GM23338 (cell line): ENCODE measurements around the gene POLR3A. TPM values are rescaled to one million over a fixed set of nuclear protein-coding genes. Genes with fewer than 3 reads are reported as not detected.

Experiments used
- ATAC-seq: fragments of 200-7000 bp; cut with Tn5 transposase; 3 replicates; pipeline ENCODE4 v1.9.1; 2020
- DNase-seq: peaks from one replicate; pipeline ENCODE4 v3.0.0-alpha.2; 2015; ENCODE audit warnings: low spot score
- H2AFZ ChIP-seq: fragments of 200-600 bp; sonication (generic); 2 replicates; pipeline ENCODE4 v1.8.0; 2016; ENCODE audit warnings: antibody characterized with exemption, mild to moderate bottlenecking, moderate library complexity
- H3F3A ChIP-seq: fragments of 200-600 bp; sonication (generic); replicated peaks from 2 replicates; pipeline ENCODE4 v1.8.0; 2017; ENCODE audit warnings: antibody characterized with exemption, mixed run types, low read depth
- H3K27ac ChIP-seq: fragments of 200-600 bp; sonication (generic); 2 replicates; pipeline ENCODE4 v1.6.1; 2016; ENCODE audit warnings: low read depth
- H3K27me3 ChIP-seq: fragments of 200-600 bp; sonication (generic); 2 replicates; pipeline ENCODE4 v1.8.0; 2016; ENCODE audit warnings: mild to moderate bottlenecking, mixed run types, moderate library complexity; ENCODE audit not compliant: insufficient read depth
- H3K36me3 ChIP-seq: fragments of 200-600 bp; sonication (generic); 2 replicates; pipeline ENCODE4 v1.8.0; 2016; ENCODE audit warnings: mild to moderate bottlenecking; ENCODE audit not compliant: insufficient read depth
- H3K4me1 ChIP-seq: fragments of 200-600 bp; sonication (generic); 2 replicates; pipeline ENCODE4 v1.8.0; 2016; ENCODE audit warnings: mild to moderate bottlenecking, moderate library complexity; ENCODE audit not compliant: insufficient read depth
- H3K4me2 ChIP-seq: fragments of 200-600 bp; sonication (generic); 2 replicates; pipeline ENCODE4 v1.7.1; 2017; ENCODE audit warnings: mixed run types
- H3K4me3 ChIP-seq: fragments of 200-600 bp; sonication (generic); 2 replicates; pipeline ENCODE4 v1.6.1; 2016; ENCODE audit warnings: mixed run types
- H3K79me2 ChIP-seq: fragments of 200-600 bp; sonication (generic); replicated peaks from 2 replicates; pipeline ENCODE4 v1.8.0; 2017; ENCODE audit warnings: mild to moderate bottlenecking; ENCODE audit not compliant: insufficient read depth
- H3K9me2 ChIP-seq: fragments of 200-600 bp; sonication (generic); 2 replicates; pipeline ENCODE4 v1.8.0; 2017; ENCODE audit not compliant: insufficient read depth
- H4K20me1 ChIP-seq: fragments of 200-600 bp; sonication (generic); replicated peaks from 2 replicates; pipeline ENCODE4 v1.8.0; 2017; ENCODE audit warnings: mild to moderate bottlenecking; ENCODE audit not compliant: insufficient read depth
- H3K27ac Mint-ChIP-seq: 2 replicates; pipeline ENCODE4 v1.8.0; 2020; ENCODE audit warnings: inconsistent platforms, mild to moderate bottlenecking, moderate library complexity, mixed read lengths
- H3K27me3 Mint-ChIP-seq: 3 replicates; pipeline ENCODE4 v1.8.0; 2022; ENCODE audit warnings: low read depth, mild to moderate bottlenecking, moderate library complexity, mixed read lengths, inconsistent platforms; ENCODE audit not compliant: insufficient read depth, poor library complexity
- H3K36me3 Mint-ChIP-seq: 3 replicates; pipeline ENCODE4 v1.8.0; 2021; ENCODE audit warnings: low read depth, mild to moderate bottlenecking, inconsistent platforms, moderate library complexity, mixed read lengths
- H3K4me1 Mint-ChIP-seq: 3 replicates; pipeline ENCODE4 v1.8.0; 2020; ENCODE audit warnings: mild to moderate bottlenecking, inconsistent platforms, mixed read lengths
- H3K4me3 Mint-ChIP-seq: 3 replicates; pipeline ENCODE4 v1.8.0; 2021; ENCODE audit warnings: moderate library complexity, mild to moderate bottlenecking, inconsistent platforms, mixed read lengths
- H3K9me3 Mint-ChIP-seq: 3 replicates; pipeline ENCODE4 v1.8.0; 2020; ENCODE audit warnings: moderate library complexity, mild to moderate bottlenecking, inconsistent platforms, mixed read lengths
- CREB1 ChIP-seq: fragments of 250-450 bp; sonication (Bioruptor Pico); IDR thresholded peaks from 2 replicates; pipeline ENCODE4 v1.5.0; 2020; ENCODE audit warnings: low read depth, mild to moderate bottlenecking, moderate library complexity
- EZH2 ChIP-seq: fragments of 200-600 bp; sonication (generic); IDR thresholded peaks from one replicate; pipeline ENCODE4 v1.8.0; 2017; ENCODE audit warnings: antibody characterized with exemption, mild to moderate bottlenecking, low read depth; ENCODE audit not compliant: unreplicated experiment
- POLR2AphosphoS5 ChIP-seq: IDR thresholded peaks from 2 replicates; pipeline ENCODE4 v1.6.1; 2016; ENCODE audit warnings: antibody characterized with exemption, low read depth
- STAT1 ChIP-seq: IDR thresholded peaks from one replicate; pipeline ENCODE4 v1.6.1; 2016; ENCODE audit warnings: antibody characterized with exemption; ENCODE audit not compliant: unreplicated experiment
- ZNF331 ChIP-seq: fragments of 250-450 bp; sonication (Bioruptor Pico); IDR thresholded peaks from 2 replicates; pipeline ENCODE4 v1.5.0; 2020; ENCODE audit warnings: low read depth, mild to moderate bottlenecking, moderate library complexity
- ZNF462 ChIP-seq: fragments of 250-450 bp; sonication (Bioruptor Pico); IDR thresholded peaks from 2 replicates; pipeline ENCODE4 v1.5.0; 2020; ENCODE audit warnings: mild to moderate bottlenecking, moderate library complexity
- polyA plus RNA-seq: library from polyadenylated mRNA; unstranded; fragments of >200 nt; fragmentation: Nextera tagmentation; extraction: Ambion mirVana; gene quantifications from 2 replicates; pipeline ENCODE4 v1.2.1, GENCODE V29; 2016
- total RNA-seq: library from RNA; depleted of rRNA; stranded (reverse); fragments of >200 nt; shearing (Covaris generic); gene quantifications from 2 replicates; pipeline ENCODE4 v1.2.3, GENCODE V29; 2014
- TF ChIP-seq, protein P1 (sequence below): IDR thresholded peaks from 2 replicates; pipeline ENCODE4 v1.6.1; 2016; ENCODE audit warnings: antibody characterized with exemption

Gene POLR3A
- total and polyA plus RNA-seq, 2 experiments from 2014 or later: 11.6 to 35.5 TPM

- Histone ChIP-seq H3K4me3 (no peak overlapping the region), H3K27ac (no peak overlapping the region), H4K20me1 (no peaks in the 10 kb centered on the region), H3K4me2 (no peak overlapping the region), H3K27me3 (no peaks in the 10 kb centered on the region), H3K79me2 (no peaks in the 10 kb centered on the region), H2AFZ (no peak overlapping the region), H3F3A (no peaks in the 10 kb centered on the region), H3K4me1 (no peaks in the 10 kb centered on the region), H3K36me3 (no peaks in the 10 kb centered on the region), H3K9me2 (peaks cover 11% of the 10 kb centered on the region; the same call in 1 of the 2 replicates)
- Mint-ChIP-seq H3K4me1 (peaks cover 5% of the 10 kb centered on the region), H3K9me3 (no peaks in the 10 kb centered on the region), H3K4me3 (no peak overlapping the region), H3K36me3 (no peaks in the 10 kb centered on the region), H3K27ac (no peak overlapping the region), H3K27me3 (peaks cover 1% of the 10 kb centered on the region)
- ATAC-seq: no peak
- TF ChIP-seq, protein P1, sequence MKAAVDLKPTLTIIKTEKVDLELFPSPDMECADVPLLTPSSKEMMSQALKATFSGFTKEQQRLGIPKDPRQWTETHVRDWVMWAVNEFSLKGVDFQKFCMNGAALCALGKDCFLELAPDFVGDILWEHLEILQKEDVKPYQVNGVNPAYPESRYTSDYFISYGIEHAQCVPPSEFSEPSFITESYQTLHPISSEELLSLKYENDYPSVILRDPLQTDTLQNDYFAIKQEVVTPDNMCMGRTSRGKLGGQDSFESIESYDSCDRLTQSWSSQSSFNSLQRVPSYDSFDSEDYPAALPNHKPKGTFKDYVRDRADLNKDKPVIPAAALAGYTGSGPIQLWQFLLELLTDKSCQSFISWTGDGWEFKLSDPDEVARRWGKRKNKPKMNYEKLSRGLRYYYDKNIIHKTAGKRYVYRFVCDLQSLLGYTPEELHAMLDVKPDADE: no peak
- no peak for TF ChIP-seq ZNF462 (CRISPR knock-in tag)
- DNase-seq: no peak
These were observed 36.7 kb upstream of the POLR3A start for GRCh38 chr10:78066012-78066411.

DNA sequence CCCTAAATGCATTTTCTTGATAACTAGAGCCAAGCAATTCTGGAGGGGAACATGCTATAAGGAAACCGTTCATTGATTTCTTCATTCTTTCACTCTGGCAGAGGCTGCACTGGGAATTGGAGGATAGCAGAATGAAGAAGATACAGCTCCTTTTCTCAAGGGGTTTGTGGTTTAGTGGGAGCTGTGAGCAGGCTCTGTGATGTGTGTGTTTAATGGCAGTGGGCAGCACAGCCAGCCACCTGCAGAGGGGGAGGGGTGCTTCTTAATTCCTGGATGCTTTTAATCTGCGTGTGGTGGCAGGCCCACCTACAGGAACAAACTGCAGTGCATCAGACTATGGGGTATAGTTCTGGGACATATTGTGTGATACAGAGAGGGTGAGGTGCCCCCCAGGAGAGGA, 36.3 kb upstream of the POLR3A start:
- DNase-seq (no peak), ATAC-seq (no peak)
- Mint-ChIP-seq H3K4me1 (peaks cover 5% of the 10 kb centered on the region), H3K4me3 (no peak overlapping the region), H3K27me3 (peaks cover 1% of the 10 kb centered on the region), H3K9me3 (no peaks in the 10 kb centered on the region), H3K36me3 (no peaks in the 10 kb centered on the region), H3K27ac (no peak overlapping the region)
- no peaks in the 10 kb centered on the region for H3K36me3 ChIP-seq
- no peaks in the 10 kb centered on the region for H3K27me3 ChIP-seq
- H3K9me2 ChIP-seq: peaks cover 11% of the 10 kb centered on the region; the same call in 1 of the 2 replicates
- no peaks in the 10 kb centered on the region for H3K4me1 ChIP-seq
- H4K20me1 ChIP-seq: no peaks in the 10 kb centered on the region
- no peaks in the 10 kb centered on the region for H3K79me2 ChIP-seq
- no peak overlapping the region for H2AFZ ChIP-seq
- no peak overlapping the region for H3K4me2 ChIP-seq
- H3K4me3 ChIP-seq: no peak overlapping the region
- no peak overlapping the region for H3K27ac ChIP-seq
- no peaks in the 10 kb centered on the region for H3F3A ChIP-seq
- TF ChIP-seq CREB1 (CRISPR knock-in tag) (no peak), ZNF331 (no peak), POLR2AphosphoS5 (no peak), EZH2 (no peak), STAT1 (no peak)
- TF ChIP-seq, protein P1: no peak
